Frontal cortex (tissue), 4 donors: ENCODE measurements around the gene WT1. TPM values are rescaled to one million over a fixed set of nuclear protein-coding genes. Genes with fewer than 3 reads are reported as not detected.

ENCODE experiments used
- DNase-seq, 2 donors: peaks; one replicate each; pipeline ENCODE4 v3.0.0; 2012; ENCODE audit warnings: low spot score in 2 of 2
- FAIRE-seq: peaks from 2 replicates; lab custom pipeline; 2012; peaks lifted over from hg19 to GRCh38; lab: Jason Lieb, UNC
- total RNA-seq: library from RNA; depleted of rRNA; stranded (reverse); fragments of >200 nt; gene quantifications from one replicate; pipeline ENCODE4 v1.2.3, GENCODE V29; 2014
- donor health status: control.
- donor health status: control.
- donor health status: control.

Gene WT1
- total RNA-seq, 1 donor from 2014 or later, result not detected

DNA sequence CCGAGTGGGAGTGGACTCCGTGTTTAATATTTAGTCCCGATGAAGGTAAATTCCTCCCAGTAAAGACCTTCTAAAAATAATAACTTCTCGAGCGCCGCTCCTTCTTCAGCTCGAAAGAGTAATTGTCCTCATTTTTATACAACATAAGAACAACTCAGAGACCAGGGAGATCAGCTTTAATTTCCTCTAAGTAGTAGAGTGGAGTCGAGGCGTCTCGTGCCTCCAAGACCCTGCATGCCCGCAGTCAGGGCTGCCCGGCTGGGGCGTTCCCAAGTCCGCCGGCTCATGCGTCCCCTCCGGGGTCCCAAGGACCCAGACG is 7.8 kb downstream of the WT1 start:
- FAIRE-seq (no peak), DNase-seq (no peak)

DNA sequence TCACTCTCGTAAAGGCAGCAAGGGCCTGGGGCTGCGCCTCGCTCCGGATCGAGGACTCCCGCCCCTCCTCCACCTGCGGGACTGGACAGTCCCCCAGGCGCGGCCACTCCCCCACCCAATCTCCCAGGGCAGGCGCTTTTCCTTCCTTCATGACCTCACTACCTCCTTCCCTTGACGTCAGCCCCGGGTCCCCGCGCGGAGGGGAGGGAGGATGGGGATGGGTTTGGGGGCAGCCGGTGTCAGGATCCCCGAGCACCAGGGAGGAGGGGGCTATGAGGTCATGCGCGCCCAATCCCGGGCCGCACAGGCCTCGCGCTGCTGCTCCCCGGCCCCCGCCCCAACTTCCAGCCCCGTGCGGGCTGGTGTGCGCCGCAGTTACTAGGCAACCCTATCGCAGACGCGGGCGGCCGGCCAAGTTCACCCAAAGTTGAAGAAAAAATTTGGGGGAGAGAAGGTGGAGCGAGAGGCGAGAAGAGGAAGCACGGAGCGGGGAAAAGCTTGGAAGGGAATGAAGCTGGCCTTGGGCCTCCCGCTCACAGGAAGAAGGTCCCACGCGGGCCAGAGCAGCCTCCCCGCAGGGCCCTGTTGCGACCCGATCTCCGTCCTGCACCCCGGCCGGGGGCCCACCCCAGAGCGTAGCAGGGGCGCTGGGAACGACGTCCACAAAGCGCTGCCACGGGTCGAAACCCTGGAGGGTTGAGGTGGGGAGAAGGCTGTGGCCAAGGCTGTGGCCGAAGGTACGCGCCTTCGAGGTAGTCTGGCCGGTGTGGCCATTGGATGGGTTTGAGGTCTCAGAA is 8.3 kb downstream of the WT1 start:
- DNase-seq, result peak in 1 of 2 donors; percentile 12
- FAIRE-seq, result no peak

DNA sequence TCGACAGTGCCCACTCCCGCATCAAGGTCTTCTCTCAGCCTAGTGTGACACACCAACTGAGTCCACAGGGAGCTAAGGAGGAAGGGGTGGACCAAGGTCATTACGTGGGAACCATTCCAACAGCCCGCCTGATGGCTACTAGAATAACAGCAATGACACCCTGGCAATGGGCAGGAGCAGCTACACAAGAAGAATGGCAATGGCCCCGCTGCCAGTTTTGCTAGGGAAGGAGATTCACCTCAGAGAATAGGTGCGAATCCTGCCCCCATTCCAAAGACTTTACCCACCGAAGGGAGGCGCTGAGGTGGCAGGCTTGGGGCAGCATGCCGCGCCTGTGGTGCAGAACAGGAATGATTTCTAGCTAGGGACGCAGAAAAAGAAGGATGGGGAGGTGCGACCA is 9.1 kb downstream of the WT1 start:
- FAIRE-seq (no peak), DNase-seq (no peak)

DNA sequence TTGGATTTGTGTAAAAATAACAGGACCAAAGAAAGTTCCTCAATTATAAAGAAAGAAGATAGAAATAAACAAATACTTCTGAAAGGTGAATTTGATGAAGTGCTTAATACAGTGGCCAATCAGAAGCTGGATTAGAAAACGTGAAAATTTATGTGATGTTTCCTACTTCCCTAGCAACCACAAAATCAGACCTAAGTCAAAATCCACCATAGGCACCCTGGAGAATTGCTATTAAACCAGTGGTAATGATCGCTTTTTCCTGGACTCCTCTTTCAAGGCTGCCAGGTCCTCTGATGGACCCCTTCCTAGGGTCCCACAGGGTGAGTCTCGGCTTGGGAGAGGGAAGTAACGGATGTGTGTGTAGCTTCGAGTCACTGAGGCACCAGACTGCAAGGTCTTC is 9.6 kb downstream of the WT1 start:
- no peak for FAIRE-seq
- no peak for DNase-seq

DNA sequence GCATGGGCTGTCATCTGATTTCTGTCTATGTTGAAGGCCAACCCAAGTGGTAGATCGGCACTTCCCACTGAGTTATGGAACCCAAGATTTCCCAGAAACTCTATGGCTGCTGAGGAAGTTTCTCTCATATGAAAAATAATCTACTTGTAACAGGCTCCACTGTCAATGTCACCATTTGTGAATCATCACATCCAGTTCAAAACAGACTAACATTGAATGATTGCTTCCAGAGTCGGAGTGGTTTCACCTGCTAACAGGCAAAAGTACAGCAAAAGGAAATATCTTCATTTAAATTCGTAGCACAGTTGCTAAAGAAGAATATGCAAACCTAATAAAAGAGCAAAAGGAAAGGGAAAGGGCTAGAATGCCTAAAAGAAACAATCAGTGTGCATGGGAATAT is 12.8 kb downstream of the WT1 start:
- DNase-seq (no peak), FAIRE-seq (no peak)

DNA sequence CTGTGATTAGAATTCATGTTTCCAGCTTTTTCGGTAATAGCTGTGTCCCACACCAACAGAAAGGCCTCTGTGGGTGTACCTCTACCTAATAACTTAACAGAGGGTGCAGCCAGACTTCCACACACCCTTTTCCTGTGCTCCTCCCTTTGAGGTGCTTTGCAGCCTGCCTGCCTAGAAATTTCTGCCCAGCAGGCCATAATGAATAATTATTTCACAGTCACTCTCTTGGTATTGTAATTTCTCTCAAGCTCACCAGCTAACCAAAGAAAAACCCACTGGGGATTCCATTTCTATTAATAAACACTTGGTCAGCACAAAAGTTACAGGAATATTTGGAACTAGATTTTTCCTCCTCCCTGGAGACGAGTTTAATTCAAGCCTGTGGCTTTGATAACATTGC is 13.3 kb downstream of the WT1 start:
- FAIRE-seq, result no peak
- DNase-seq, result no peak

DNA sequence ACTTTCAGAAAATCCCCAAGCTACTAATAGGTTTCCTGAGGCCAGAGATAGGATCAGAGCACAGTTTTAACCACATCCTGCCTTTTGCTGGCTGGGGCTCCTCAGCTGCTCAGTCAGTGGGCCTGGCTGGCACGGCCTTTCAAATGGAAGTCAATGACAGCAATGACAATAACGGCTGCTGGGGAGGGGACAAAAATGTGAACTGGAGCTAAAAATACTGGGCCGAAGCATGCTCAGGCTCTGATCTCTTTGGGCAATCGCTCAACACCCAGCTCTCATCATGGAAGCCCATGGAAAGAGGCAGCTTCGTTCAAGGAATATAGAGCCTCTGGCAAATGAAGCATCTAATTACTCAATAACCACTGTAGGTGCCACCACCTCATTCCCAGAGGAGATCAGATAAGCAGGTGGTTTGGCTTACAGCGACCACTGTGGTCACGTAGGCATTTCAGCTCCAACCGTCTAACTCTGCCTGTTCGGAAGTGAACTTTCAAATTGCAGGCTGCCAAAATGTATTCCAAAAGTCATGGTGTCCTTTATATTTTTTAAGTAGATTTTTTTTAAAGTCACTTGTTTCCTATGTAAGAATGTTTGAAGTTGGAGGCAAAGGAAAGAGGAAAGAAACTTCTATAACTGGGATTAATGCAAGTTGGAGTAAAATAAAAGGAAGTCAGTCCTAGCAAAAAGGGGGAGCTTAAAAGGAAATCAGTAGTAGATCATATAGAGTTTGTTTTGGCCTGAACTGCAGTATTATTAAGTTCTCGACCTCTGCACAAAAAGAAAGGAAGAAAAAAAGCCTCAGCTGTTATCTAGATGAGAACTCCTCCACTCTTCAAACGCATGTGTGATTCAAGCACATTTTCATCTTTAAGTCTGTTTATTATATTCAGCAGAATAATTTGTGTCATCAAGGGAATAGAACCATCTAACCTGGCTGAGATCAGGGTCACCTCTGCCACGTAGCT is 14.1 kb downstream of the WT1 start:
- DNase-seq (no peak), FAIRE-seq (no peak)

DNA sequence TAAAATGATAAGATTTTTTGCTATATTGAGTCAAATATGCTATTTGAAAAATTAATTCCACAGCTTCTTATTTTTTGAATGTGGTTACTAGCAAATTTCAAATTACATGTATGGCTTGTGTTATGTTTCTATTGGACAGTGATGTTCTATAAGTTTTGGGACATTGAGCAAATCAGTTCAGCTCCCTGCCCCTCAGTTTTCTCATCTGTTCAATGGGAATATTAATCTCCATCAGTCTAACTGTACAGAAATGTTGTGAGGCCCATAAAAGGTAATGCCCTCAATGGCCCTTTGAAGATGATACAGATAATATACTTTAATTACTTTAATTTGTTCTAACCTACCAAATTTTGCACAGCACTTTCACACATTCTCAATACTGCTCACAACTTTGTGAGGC is 15.2 kb downstream of the WT1 start:
- DNase-seq, result no peak
- no peak for FAIRE-seq

DNA sequence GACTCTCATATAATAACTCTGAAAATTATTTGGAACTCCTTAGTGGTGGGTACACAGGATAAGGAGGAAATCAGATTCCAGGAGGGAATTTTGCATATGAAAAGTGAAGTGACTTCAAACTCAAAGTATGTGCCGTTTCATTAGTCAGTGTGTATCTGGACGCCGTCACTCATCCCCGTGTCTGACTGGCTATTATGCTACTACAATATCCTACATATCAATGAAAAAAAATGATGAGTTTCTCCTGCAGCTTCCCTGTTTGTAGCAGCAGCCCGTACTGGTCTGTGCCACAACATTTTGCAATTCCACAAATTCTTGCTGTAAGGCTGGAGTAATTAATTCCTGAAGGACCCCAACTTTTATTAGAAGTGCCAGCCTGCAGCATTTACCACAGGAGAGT is 16.5 kb downstream of the WT1 start:
- no peak for FAIRE-seq
- no peak for DNase-seq

DNA sequence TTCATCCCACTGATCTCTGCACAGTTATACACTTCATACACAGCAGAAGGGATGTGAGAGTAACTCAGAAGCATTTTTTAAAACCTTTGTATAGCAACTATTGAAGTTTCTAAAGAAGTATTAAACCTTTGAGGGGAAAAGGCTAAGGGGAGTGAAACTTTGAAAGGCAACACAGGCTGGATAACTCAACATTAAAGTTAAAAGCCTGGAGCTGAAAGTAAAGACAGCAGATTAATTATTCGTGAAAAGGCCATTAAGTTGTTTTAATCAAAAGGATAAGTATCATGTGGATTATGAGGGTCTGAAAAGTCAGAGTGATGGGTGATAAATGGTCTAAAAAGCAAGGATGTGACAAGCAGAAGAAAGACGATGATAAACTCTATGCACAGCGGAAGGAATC is 17.5 kb downstream of the WT1 start:
- no peak for FAIRE-seq
- no peak for DNase-seq

DNA sequence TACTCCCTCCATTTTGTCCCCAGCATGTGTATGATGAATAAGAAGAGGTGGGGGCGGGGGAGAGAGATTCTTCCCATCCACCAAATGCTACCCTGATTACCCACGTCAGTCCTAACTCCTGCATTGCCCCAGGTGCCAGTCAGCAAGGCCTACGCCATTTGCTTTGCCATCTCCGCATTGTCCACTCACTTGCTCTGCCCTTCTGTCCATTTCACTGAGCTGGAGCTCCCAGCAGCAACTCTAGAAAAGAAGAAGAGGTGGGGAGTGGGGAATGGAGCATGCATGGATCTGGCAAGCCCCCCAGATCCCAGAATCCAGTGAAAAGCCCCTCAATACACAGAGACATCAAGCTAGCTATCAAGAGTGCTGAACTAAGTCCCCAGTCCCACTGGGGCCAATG is 19.0 kb downstream of the WT1 start:
- DNase-seq, result no peak
- FAIRE-seq, result no peak

DNA sequence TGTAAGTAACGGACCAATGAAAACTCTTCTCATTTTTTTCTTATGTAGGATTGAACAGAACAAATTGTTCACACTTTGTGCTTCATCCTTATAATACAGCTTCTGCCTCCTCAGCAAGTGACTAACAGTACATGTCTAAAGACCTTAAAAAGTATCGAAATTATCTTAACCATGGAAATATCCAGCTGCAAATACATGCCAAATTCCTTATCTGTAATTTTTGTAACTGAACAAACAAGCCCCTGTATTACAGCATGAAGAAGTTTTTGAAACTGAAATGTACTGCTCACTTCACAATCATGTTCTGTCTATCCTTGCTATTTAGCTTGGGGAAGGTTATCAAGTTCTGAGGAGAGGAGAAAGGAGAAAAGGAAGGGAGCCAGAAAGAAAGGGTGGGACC is 20.4 kb downstream of the WT1 start:
- no peak for FAIRE-seq
- no peak for DNase-seq

DNA sequence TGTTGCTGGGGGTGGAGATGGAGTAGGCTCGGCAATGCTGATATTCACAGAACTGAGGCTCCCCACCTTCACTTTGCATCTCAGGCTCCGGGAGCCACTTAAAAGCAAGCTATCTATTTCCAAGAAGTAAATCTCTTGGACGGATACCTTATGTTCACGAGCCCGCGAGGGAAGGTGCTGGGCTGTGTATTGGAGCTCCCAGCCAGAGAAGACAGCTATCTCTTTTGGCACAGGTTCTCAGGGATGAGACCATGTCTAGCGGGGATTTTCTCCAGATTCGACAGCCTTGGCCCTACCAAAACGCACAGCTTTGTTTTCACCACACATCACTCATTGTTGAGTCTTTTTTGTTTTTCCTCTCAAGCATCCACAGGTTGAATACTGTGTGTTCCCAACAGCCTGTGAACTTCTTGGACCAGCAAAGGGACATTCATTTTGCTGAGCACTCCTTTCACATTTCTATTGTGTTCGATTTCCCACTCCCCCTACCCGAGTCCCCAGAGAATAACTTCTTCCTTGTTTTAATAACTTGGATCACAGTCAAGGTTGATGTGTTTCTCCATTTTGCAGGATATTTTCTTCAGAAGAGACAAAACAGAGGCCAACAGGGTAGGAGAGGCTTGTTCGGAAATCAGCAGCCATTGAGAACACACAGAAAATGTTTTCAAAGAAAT is 23.3 kb downstream of the WT1 start:
- no peak for FAIRE-seq
- DNase-seq, result no peak

DNA sequence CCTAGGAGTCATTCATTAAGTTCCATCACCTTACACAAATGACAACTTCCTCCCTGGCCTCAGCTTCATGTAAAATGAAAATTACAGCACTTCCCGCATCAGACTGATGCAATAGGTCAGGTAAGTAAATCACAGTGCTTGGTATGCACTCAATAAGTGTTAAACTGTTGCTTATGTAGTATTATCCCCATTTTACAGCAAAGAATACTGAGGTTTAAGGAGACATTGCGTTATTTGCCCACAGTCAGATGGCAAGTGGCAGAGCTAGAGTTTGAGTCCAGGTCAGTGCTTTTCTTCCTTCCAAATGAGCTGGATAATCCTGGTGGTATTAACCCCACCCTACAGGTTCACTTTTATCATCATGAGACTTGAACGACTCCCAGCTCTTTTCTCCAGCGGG is 29.7 kb downstream of the WT1 start:
- no peak for FAIRE-seq
- DNase-seq, result no peak

DNA sequence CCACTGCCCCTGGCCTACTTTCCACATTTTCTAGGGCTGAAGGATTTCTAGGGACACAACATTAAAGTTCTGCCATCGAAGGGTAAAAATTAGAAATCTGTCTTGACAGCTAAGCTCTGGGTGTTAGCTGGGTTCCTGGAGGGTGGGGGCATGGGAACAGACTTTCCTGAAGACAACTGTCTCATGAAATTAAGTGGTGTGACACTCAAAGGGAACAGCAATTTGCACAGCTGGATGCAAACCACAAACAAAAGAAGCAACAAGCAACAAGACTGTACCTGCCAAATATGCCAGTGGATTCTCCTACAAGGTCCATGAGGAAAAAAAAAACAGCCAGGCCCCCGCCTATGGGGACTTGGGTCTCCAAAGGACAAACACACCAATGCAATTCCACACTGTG is 32.5 kb downstream of the WT1 start:
- no peak for FAIRE-seq

DNA sequence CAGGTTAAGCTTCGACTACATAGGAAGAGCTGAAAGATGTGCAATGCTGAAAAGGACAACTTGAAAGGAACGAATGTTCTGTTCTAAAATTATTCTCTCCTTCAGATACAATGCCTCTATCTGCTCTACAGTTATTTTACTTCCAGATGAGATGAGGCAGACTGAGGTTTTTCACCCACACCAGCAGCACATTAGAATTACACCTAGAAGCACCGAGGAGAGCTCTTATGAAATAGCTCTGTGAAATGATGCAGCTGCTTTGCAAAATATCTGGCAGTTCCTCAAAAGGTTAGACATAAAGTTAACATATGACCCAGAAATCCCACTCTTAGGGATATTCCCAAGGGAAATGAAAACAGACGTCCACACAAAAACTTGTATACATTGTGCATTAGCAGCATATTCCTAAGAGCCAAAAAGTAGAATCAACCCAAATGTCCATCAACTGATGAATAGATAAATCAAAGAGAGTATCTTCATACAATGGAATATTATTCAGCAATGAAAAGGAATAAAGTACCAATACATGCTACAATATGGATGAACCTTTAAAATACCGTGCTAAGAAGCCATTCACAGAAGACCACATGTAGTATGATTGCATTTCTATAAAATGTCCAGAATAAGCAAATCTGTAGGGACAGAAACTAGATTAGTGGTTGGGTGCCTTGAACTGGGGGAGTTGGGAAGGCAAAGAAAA is 34.5 kb downstream of the WT1 start:
- DNase-seq, result no peak
- FAIRE-seq, result no peak

More for the DNA sequence above, 32.5 kb downstream of the WT1 start:
- DNase-seq, result no peak

DNA sequence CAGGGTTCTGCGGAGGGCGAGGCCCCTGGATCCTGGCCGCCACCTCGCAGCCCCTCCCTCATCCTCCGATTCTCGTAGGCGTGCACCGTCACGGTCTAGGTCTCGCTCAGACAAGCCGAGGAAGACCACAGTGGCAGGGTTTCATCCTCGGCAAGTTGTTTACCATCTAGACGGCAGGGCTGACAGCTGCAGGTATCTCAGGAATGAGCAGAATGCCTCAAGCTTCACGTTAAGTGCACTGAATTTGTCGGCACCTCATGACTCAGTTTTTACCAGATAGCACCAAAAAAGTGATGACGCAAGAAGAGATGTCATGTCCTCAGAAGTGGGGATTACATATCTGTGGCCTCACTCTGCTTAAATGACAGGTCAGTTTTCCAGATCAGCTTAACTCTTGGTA is 35.1 kb downstream of the WT1 start:
- DNase-seq, result no peak
- FAIRE-seq, result no peak

DNA sequence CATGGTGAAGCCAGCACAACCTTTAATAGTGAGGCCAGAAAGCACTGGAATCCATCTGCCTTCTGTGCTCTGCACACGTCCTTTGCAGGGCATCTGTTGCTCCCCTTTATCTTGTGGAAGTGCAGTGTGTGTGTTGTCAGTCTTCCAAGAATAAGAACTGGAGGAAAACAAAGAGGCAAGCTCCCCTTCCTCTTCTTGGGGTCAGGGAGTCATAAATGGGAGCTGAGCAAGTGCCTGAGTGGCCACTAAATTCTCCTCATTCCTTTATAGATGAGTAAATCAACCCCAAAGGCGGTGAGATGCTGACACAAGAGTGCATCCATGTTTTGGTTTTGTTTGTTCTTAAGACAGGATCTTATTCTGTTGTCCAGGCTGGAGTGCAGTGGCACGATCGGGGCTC is 38.3 kb downstream of the WT1 start:
- no peak for DNase-seq
- no peak for FAIRE-seq

DNA sequence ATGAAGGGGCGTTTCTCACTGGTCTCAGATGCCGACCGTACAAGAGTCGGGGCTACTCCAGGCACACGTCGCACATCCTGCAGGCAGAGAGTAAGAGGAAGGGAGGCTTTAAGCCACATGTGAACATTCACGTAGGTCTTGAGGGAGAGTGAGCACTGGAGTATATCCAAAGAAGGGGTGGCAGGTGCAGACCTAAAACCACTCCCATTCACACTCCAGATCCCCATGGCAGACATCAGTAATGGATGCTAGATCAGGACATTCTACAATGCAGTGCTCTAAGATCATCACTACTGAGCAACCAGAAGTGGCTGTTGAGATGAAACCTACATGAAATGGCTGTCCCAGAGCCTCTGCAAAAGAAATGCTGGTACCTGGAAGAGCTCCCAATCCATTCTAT is 39.0 kb downstream of the WT1 start:
- no peak for FAIRE-seq
- no peak for DNase-seq

DNA sequence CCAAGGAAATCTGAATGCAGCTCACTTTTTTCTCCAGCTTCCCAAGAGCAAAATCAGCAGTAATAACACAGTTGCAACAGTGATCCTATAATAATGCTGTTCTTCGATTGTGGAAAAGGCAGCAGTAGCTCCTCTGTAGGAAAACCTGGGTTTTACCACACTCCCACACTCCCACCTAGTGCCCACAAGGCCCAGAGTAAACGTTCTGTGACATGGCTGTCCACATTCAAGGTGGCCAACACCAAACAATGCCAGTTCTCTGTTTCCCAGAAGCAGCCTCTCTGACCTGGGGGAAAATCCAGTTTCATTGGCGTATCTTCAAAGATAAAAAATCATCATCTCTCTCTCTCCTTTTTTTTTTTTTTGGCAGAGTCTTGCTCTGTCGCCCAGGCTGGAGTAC is 40.2 kb downstream of the WT1 start:
- no peak for DNase-seq
- no peak for FAIRE-seq
